Stimulated activated CD4-positive, alpha-beta T cell treated with anti-CD3 and anti-CD28 coated beads, Interleukin-1b, Interleukin-23, amount 100 ng/mL, for 48 hours (primary cell): ENCODE results near the gene FLAD1.

Experiments used
- DNase-seq: peaks from one replicate; pipeline ENCODE4 v3.0.0-alpha.2; 2020

FLAD1 gene

DNA sequence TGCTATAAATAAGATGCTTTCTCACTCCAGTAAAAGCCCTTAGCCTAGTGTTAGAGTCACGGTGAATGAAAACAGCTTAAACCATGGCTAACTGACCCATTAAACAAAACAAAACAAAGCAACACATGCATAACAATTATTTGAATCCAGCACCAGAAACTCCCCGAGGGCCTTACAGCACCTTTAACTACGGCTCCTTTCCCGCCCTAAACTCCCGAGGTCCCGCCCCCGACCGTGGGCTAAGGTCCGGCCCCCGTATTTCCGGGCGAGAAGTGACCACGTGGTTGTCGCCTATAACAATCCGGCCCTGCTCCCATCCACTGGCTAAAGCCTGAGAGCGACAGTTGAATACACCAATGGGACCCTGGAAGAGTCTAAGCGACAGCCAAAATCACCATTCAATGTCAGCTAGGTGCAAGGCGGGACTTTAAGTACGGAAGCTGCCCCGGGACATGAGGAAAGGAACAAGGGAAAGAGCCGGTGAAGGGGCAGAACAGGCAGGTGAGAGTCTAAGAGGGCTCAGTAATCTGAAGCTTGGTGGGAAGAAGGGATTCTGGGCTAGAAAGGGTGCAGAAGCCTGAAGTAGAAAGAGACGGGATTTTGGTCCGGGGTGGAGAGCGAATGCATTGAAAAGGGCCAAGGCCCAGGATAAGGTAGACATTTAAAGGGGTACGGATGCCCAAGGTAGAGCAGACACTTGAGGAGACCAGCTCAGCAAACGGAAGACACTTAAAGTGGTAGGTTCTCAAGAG is at the start of gene FLAD1:
Gene FLAD1, plus strand, starts transcription at position 448 of the 752 bp plus-strand sequence. CDS start 351 bp downstream, outside the sequence.
- DNase-seq = peak; percentile 97

DNA sequence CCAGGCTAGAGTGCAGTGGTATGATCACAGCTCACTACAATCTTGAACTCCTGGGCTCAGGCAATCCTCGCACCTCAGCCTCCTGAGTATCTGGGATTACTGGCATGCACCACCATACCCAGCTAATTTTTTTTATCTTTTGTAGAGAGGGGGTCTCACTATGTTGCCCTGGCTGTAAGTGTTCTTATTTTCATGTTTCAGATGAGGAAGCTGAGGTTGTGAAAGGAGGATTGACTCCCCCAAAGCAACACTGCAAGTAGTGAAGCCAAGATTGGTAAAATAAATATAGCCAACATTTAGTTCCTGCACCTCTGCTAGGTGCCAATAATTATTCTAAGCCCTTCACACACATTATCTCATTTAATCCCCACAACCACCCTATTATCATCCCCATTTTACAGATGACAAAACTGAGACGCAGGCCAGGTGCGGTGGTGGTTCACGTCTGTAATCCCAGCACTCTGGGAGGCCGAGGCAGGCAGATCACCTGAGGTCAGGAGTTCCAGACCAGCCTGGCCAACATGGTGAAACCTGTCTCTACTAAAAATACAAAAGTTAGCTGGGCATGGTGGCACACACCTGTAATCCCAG is 48.7 kb upstream of the FLAD1 start:
- no peak for DNase-seq

DNA sequence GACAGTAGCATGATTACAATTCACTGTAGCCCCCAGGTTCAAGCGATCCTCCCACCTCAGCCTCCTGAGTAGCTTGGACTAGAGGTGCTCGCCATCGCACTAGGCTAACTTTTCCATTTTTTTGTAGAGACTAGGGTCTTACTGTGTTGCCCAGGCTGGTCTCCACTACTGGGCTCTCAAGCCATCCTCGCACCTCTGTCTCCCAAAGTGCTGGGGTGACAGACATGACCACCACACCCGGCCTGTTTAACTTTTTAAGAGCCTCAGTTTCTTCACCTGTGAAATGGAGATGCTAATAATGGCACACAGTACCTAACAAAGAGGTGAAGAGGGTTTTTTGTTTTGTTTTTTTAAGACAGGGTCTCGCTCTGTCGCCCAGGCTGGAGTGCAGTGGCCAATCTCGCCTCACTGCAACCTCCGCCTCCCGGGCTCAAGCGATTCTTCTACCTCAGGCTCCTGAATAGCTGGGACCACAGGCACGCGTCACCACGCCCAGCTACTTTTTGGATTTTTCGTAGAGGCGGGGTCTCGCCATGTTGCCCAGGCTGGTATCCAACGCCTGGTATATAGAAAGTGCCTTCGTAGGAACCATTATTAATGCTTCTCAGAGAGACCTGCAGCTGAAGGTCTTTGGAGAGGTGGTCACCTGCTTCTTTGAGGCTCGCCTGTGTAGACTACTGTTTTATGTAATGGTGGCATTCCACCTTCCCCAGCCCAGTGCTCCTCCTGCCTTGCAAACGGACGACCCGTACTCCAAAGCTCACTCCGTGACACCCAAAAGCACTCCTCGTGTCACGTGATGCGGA is 47.2 kb upstream of the FLAD1 start:
- no peak for DNase-seq

DNA sequence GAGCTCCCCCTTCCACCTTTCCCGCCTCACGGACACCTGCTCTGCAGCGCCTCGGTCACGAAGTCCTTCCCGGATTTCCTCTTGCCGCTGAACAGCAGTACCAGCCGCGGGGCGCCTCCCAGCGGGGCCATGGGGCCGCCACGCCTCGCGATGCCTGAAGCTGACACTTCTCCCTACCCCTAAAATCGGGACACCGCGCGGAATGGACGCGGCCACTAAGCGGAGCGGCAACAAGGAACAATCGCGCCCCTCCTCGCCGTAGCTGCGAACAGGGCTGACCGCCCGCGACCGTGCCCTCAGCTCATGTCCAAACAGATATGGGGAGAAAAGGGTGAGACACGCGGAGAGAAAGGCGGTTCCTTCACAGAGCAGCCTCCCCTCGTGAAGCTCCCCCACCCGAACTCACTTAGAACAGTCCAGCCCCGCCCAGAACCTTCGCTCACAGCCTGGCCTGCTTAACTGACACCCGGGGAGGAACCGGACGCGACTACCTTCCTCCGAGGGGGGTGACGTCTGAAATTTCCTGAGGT is 46.5 kb upstream of the FLAD1 start, which contains the start of gene PMVK:
Gene PMVK, minus strand, starts transcription at position 165 of the 530 bp plus-strand sequence. Its CDS starts 34 bp downstream, at position 131.
- peak; percentile 95 for DNase-seq

DNA sequence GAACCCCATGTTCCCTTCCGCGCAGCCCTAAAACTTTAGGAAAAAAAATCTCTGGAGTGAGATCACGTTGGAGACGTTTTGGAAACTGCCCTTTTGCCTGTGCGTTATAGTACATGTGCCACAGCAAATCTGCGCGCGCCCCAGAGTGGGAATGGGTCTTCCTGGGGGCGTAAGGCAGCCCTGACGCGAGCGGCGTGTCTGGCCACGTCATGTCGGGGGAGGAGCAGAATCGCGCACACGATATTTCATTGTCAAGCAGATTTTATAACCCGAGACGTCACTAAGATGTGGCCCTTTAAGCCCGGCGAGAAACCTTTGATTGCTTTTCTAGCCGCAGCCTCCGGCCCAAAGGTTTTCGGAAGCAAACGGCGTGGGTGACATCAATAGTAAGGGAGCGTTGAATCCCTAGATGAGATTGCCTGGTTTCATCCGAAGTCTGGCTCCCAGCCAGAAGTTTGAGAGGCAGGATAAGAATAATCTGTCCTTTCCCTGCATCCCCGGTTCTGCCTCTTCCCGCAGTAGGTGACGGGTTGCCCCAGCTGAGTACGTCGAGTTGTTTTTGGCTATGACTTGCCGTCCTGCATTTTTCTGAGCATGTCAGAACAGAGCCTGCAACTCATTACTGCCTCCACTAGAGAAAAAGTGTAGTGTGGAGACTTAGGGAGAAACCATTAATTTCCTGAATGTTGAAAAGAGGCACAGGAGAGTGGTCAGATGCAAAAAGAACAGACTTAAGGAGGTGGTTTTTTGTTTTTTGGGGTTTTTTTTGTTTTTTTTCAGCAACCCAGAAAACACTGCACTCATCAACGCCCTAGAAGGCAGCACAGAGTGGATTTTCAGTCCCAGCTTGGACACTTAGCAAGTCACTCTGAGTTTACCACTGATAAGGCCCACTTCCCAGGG is 45.8 kb upstream of the FLAD1 start:
- peak; percentile 90 for DNase-seq

DNA sequence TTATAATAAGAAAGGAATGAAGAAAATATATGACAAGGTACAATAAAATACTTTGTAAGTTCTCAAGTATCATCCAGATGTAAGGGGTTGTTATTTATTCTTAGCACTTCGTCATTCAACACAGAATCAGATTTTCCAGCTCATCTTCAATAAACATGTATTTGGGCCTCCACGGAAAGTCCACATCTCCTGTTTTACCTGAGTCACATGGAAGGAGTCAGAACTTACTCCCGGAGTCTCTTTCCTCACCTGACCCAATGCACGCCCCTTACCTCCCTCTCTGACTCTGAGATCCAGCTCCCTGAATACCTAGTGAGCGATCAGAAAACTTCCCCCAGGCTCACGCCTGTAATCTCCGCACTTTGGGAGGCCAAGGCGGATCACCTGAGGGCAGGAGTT is 45.2 kb upstream of the FLAD1 start:
- no peak for DNase-seq

DNA sequence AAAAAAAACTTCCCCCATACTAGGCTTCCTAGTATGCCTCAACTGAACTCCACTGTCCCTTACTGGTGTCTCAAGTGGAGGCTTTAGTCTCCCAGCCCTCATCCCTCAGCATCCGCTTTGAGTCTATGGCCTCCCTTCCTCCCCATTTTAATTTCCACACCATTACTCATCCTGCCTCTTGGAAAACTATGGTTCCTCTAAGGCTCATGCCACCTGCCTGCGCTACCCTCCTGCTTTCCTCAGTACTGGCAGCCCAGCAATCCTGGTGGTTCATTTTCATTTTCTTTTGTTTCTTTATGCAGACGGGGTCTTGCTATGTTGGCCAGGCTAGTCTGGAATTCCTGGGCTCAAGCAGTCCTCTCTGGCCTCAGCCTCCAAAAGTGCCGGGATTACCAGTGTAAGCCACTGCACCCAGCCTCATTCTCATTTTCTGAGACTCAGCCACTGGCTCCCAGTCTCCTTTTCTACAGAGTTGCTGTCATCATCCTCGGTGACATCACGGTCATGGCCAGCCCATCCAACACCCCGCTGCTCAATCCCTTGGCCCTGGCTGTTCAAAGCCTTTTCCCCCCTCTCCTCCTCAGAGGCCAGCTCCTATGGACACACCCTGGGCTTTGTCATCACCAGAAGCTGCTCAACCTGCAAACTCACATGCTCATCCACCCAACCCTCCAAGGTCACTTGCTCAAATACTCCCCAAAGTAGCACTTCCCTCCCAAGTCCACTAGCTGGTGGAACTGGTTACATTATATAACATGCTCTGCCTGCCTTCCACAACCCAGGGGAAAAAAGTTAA is 44.3 kb upstream of the FLAD1 start:
- no peak for DNase-seq

DNA sequence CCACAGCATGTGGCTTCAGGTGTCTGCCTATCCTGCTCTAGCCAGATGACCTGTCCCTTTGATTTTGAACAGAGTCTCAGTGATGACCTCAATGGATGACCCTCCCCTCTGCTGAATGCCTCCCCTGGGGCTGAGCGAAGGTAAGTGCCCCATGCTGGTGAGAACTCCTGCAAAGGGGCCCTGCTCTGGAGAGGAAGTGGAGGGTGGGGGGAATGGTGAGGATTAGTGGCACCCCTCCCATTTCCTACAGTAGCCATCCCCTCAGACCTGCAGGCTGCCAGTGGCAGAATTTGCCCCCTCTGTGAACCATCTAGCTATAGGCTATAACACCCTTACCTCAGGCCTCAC is 43.0 kb upstream of the FLAD1 start:
- no peak for DNase-seq

DNA sequence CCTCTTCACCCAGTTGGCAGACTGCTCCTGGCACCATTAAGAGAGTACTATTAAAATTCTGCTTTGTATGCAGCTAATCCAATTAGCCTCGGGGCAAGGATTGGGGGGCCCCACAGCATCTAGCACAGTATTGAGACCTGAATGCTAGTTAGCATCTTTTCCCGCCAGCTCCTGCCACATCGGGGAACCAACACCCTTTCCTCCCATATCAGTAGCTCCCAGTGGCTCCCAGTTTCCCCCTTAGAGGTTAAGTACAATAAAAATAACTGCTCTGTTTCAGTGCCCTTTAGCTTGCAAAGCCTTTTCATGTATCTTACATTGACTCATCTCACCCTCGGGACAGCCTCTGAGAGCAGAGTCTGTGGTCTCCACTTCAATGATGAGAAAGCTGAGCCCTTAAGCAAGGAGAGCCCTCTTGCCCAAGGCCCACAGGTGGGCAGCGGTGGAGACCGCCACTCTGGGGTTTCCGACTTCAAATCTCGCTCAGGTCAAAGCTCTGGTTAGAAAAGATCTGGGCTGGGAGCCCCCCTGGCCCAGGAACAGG is 42.4 kb upstream of the FLAD1 start:
- peak; percentile 19 for DNase-seq

DNA sequence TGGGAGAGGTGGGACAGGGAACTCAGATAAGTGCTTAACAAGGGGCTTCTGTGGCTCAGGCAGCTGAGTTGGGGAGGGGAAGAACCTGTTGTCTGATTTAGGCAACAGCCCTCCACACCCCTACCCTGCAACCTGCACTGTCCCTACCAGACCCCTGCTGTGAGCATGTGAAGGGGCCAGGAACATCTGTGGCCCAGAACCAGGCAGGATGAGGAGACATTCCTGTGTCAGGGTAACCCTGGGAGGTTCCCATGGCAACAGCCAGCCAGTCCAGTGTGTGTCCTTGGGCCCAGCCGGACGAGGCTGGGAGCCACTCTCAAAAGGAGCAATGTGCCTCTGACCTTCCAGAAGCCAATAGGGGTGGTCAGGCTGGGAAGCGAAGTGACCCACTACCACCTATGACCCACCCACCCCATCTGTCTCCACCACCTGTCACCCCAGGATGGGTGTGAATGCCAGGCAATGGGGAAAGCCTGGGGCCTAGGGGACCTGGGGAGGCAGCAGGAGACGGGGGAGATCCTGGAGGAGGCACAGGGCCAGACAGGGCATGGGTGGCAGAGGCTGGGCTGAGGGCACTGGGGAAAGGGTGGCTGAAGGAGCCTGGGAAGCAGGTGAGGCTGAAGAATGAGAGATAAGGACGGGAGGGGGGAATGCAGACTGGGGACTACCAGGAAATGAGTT is 41.7 kb upstream of the FLAD1 start:
- no peak for DNase-seq

DNA sequence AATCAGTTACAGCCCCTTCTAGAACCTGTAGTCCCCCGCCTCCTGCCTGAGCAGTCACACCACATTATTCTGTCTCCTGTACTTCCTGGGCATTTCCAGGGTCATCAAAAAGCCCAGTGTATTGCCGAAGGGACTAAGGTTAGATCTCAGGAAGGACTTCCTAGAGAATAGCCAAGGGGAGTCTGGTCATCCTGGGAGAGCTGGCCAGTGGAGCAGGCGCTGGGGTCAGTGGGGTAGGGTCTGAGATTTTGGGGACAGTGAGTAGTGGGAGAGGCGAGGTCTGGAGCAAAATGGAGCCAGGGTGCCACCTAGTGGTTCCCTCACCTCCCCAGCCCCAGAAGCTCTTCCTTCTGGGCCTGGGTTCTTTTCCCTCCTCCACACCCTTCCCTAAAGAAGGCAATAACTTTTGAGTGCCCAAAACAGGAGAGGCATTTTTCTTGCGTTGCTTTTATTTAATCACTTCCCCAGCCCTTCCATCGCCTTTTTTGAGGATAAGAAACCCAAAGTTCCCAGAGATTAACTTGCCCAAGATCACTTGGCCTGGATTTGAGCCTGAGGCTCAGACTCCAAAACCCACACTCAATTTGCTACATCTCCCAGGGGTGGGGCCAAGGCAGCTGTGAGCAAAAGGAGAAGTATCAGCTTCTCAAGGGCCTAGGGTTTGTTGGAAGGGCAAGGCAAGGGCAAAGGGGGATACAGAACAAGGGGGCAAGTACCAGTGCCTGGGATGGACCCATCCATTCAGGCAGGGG is 39.3 kb upstream of the FLAD1 start:
- DNase-seq = no peak

DNA sequence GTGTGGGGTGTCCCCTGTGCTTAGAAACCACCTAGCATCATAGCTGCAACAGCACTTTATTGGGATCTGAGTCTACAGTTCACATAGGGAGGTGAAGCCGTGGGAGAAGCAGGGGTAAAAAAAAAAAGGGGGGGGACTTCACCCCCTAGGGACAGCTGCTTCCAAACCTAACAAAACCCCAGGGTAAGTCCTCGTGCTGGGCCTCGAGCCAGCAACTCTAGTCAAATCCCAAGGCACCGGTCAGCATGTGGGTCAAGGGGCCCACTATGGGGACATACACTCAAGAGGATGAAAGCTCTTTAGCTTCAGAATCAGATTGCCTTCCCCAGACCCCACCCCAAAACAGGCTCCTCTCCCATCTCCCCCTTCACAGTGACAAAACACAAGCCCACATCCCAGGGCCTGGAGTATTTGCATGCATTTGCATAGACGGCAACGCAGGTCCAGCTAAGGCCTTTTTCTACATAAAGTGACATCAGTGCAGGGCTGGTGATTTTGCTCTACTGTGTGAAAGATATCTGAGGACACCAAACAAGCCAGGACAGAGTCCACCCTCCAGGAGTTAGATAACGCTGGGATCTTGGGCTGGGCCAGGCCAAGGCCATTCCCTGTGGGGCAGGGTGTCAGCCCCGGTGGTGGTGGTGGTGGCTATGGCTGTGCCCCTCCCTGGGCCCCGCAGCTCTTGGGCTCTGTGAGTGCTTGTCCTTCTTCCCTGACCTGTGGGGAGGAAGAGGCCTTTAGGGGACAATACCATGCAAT is 38.6 kb upstream of the FLAD1 start:
- DNase-seq = no peak

DNA sequence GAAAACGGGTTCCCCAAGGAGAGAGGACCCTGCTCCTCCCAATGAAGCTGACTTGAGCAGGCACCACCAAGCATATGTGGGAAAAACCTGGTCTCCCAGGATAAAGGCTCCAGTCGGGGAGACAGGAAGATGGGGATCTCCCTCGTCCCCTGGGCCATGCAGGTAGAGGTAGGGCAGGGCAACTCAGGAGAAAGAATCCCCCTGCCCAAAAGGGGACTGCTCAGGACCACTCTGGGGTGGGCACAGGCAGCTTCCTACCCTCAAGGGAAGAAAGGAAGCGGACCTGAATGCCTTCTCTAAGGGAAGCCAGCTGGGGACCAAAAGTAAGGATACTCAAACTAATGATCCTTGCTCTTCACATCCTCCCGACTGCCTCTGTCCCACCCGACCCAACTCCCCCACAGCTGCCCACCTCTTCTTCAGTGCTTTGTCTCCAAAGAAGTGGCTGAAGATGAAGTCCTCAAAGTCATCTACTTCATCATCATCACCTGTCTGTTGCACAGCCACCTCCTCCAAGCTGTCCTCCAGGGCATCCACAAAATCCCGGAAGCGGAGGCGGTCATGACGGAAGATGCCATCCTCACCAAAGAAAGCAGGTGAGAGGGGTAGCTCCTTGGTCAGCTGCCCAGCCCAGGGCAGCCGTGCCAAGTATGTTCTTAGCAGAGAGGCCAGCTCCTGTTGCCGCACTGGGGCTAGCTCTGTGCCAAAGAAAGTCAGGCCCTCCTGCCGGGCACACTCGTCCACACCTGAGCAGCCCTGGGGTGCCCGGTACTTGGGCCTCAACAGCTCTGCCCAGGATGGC is 37.8 kb upstream of the FLAD1 start:
- no peak for DNase-seq

DNA sequence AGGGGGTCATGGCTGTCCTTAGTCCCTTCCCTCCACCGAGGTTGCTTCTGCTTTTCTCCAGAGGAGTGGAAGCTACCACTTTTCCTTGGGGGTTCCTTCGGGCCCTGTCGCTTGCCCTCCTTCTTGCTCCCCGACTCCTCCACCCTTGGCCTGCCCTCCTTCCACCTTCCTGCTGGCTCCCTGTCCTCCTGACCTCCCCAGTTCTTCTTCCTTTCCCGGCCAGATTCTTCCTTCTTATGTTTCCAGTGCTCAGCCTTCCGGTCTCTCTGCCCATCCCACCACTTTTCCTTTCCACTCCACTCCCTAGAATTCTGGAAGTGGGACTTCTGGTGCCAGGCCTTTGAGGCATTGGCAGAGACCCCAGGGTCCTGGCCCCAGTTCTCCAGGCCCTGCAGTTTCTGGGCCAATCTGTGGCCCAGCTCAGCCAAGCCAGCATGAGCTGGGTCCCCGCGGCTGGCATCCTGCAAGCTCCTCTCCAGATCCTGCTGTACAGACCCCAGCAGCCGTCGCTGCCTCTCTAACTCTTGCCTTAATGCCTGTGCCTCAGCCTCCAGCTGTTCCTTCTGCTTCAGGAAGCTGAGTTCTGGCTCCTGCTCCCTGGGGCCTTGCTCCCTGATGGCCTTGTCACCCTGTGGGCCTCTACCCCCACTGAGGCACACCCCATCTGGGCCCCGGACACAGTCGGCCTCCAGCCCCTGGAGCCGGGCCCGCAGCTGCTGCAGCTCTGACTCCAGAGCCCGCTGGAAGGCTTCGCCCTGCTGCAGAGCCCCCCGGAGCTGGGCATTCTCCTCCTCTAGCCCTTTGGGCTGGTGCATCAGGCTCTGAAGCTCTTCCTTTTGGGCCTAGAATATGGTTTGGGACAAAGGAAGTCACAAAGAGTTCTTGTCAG is 36.9 kb upstream of the FLAD1 start:
- no peak for DNase-seq

DNA sequence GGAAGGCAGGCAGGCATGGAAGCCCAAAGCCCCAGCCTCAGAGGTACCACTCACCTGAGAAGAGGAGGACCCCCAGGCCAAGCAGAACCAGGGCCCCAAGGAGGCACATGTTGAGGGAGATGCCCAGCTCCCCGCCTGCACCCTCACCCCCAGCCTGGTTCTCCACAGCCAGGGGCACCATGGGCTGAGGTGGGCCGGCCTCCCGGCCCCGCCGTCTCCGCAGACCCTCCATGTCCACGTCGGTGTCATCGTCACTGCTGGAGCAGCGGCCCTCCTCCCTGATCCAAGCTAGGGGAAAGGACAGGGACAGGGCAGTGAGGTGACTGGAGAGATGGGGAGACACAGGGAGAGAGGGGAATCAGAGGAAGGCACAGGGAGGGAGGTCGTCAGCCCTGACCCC is 35.1 kb upstream of the FLAD1 start:
- no peak for DNase-seq

DNA sequence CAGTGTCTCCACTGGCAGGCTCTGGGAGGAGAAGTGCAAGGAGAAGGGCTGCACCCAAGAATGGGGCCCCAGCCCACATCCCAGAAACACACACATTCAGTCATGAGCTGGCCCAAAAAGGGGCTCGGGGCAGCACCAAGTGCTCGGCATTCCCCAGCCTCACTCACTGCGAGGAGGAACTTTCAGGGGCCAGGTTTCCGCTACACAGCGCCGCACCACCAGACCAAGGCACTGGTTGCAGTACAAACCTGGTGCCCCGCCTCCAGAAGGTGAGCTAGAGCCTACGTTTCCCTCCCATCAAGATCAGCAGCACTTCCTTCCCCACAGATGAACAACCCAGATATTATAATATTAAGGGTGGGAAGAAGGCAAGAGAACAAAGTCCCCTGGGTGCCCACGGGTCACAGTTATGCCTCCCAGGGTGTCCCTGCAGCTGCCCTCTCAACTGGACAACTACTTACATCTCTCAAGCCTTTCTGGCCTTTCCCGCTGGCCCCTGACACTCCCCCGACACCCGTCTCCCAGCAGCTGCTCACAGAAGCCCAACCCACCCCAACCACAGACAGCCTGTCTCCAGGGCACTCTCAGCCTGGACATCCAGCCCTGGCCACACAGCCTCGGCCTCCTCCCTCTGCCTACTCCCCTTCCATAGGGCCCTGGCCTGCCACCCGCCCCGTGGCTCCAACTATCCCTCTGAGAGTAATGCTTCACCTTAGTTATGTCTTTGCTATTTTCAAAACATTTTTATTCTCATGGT is 31.1 kb upstream of the FLAD1 start:
- peak; percentile 65 for DNase-seq
